ENCODE data around the gene MBD3L5.
"Not testable (repeated sequence)": the region's sequence is repeated elsewhere in the genome, so short reads cannot be mapped to it uniquely, and the experiment has no call there.

MBD3L5 gene

DNA sequence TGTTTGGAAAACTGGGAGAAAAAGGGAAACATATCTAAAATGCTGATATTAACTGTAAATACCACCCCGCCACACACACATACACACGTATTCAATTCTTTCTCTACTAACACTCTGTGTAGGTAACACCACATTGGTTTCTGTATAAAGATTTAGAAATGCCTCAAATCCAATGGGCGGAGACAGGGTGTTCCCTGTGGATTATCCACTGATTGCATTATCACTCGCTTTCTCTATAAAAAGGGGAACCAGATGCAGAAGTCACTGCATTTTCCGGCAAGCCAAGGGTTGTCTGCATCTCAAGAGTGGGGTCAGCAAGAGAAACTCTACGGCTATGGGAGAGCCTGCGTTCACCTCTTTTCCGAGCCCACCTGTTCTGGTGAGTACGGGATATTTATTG, at the start of gene MBD3L5:
Gene MBD3L5, plus strand, starts transcription at position 301 of the 400 bp plus-strand sequence. Its CDS starts 34 bp downstream, at position 335.
- not testable (repeated sequence) for DNase-seq

GRCh38 chr19:6983448-6983847, 46.9 kb upstream of the MBD3L5 start:
- DNase-seq = no peak

DNA sequence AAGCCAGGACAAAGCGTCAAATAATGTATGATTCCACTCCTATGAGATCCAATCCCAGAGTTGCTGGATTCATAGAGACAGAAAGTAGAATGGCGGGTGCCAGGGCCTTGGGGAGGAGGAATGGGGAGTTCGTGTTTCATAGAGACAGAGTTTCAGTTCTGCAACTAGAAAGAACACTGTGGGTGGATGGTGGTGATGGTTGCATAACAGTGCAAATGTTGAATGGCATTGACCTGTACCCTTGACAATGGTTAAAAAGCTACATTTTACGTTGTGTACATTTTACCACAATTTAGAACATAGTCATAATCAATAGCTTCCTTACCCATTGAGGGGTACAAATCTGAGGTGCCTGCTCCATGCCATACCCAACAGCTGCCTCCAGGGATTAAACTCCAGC, 42.5 kb upstream of the MBD3L5 start:
- DNase-seq = no peak

DNA sequence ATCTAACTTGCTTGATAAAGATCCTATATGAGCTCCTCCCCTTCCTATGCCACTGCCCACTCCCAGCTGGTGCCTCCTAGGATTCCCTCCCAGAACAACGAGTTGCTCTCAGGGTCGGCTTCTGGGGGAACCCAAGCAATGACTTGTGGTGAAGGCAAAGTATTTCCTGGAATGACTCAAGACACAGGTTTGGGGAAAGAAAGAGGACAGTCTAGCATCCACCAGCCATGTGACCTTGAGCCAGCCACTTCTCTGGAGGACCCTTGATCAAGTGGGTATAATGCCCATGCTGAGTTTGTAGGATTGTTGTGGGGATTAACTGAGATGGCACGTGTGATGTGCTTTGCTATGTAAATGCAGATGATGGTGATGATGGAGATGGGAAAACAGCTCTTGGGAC, 42.1 kb upstream of the MBD3L5 start:
- no peak for DNase-seq

GRCh38 chr19:6995054-6995453, 35.3 kb upstream of the MBD3L5 start:
- no peak for DNase-seq

GRCh38 chr19:6996810-6997209, 33.6 kb upstream of the MBD3L5 start:
- no peak for DNase-seq

- DNase-seq = no peak
Observed at GRCh38 chr19:6997679-6998445, 32.5 kb upstream of the MBD3L5 start.

DNA sequence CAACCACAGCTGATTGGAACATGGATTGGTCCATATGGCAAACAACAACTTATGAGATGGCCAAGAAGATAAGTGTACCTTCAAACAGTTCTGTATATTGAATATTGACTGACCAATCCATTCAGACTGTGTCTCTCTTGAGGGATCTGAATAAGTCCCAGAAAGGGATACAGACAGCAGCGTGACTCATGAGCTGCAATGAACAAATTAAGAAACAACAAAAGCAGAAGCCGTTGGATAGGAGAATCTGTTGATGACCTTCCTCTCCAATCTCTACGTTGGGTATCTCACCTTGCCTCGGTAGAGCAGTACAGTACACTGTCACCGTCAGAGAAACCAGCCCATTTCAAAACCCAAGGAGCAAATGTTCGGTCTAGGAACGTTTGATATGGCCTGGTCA, 30.4 kb upstream of the MBD3L5 start:
- DNase-seq = no peak

- DNase-seq = no peak
Observed at GRCh38 chr19:7000333-7000732, 30.0 kb upstream of the MBD3L5 start.

DNA sequence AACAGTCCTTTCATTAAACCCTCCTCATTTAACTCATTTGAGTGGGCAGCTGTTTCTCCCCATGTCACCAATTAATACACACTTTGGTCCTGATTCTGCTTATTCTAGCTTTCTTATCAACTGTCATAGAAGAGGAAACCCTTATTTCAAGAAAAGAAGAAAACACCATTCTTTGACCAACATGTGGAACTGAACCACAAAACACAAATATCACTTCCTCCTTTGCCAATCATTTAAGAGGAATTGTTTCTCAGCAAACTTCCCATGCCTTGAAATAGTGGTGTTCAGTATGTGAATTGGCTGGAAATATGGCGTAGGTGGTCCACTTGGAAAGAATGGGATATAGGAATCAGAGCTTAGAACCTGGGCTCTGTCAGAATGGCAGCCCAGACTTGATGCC, 29.6 kb upstream of the MBD3L5 start:
- DNase-seq = no peak

- DNase-seq = no peak
Observed at GRCh38 chr19:7004313-7004931, 26.0 kb upstream of the MBD3L5 start.

DNA sequence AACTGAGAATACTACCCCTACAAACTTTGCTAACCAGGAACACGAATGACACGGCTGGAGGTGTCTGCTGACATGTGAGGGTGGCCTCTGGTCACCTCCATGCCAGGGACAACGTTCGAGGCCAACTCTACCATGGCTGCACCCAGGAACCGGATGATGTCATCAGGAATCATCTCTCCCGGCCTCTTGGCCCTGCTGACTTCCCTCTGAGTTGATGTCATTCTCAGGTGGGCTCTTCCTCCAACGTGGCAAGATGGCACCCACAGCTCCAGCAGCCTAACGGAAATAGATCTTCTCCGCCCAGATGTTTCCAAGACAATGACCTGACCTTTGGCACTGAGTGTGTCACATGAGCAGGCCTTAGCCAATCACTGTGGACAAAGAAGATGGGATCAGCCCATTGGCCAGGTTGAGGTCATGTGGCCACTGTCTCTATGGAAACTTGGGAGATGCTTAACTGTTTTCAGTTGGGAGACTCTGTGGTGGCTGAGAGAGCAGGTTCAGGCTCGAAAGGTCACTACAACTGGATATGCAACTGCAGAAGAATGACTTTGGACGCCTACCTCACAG, 24.2 kb upstream of the MBD3L5 start:
- no peak for DNase-seq

GRCh38 chr19:7007859-7008258, 22.5 kb upstream of the MBD3L5 start:
- no peak for DNase-seq

GRCh38 chr19:7010722-7011593, 19.4 kb upstream of the MBD3L5 start:
- no peak for DNase-seq

- DNase-seq = no peak
Observed at GRCh38 chr19:7013678-7014077, 16.7 kb upstream of the MBD3L5 start.

DNA sequence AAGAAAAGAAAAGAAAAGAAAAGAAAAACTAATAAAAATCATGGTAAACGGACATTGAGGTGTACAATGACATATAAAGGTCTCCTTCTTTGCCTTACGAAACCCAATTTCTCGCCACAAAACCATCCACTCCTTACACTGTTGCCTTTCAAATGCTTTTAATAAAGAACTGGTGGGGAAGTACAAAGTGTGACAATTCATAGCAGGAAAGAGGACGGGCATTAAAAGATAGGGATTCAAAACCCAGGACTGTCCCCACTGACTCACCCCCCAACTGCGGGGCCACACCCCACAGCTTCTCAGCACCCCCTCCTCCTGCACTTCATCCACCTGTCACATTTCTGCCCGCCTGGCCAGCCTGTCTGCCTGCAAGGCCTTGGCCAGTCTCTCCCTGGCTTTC, 11.6 kb upstream of the MBD3L5 start:
- no peak for DNase-seq

- DNase-seq = not testable (repeated sequence)
Observed at GRCh38 chr19:7021331-7021730, 9.0 kb upstream of the MBD3L5 start, which contains the start of gene MBD3L2B. Gene MBD3L2B, minus strand, starts transcription at chr19:7021431. Its CDS starts 34 bp downstream, at chr19:7021397.

DNA sequence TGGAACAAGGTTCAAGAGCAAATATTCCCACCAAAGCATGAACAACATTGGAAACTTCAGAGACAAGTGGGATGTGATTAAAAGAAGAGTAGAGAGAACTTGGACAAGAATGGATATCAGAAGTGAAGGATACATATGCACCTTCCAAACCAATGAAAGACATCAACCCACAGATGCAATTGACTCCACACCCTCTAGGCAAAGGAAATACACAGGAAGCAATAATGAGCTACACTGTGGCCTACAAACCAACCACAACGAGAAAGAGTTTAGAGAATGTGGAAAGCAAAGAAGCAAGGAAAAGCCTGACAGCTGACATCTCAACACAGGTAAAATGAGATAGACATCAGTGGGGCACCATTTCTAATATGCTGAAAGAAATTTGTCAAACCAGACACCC, 1.6 kb upstream of the MBD3L5 start:
- DNase-seq = not testable (repeated sequence)

GRCh38 chr19:7040079-7040478, 9.7 kb downstream of the MBD3L5 start, which contains the start of gene MBD3L4:
Gene MBD3L4, minus strand, starts transcription at chr19:7040179. Its CDS starts 35 bp downstream, at chr19:7040144.
- not testable (repeated sequence) for DNase-seq

GRCh38 chr19:7041563-7041962, 11.2 kb downstream of the MBD3L5 start:
- DNase-seq = not testable (repeated sequence)

GRCh38 chr19:7049021-7049420, 18.6 kb downstream of the MBD3L5 start, which contains the start of gene MBD3L2:
Gene MBD3L2, plus strand, starts transcription at chr19:7049321. Its CDS starts 53 bp downstream, at chr19:7049374.
- DNase-seq = not testable (repeated sequence)

DNA sequence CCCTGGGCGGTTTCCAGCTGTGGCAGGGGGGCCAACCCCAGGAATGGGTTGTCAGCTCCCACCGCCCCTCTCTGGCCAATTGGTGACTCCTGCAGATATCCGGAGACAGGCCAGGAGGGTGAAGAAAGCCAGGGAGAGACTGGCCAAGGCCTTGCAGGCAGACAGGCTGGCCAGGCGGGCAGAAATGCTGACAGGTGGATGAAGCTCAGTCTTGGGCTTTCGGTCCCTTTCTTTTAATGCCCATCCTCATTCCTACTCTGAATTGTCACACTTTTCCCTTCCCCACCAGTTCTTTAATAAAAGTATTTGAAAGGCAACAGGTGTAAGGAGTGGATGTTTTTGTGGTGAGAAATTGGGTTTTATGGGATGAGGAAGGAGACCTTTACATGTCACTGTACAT, 21.0 kb downstream of the MBD3L5 start:
- DNase-seq = not testable (repeated sequence)

DNA sequence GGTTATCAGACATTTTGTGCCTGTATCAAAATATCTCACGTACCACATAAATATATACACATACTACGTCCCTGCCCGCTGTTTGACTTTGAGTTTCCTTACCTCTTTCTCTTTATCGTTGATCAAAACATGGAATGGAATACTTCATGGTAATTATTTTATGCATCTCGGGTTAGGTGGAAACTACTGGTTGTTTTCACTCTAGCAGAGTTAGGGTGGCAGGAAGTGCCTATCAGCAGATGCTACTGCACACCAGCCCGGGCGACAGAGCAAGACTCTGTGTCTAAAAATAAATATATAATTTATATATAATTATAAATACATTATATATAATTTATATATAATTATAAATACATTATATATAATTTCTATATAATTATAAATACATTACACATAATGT, 22.5 kb downstream of the MBD3L5 start:
- not testable (repeated sequence) for DNase-seq

Measured in NCI-H1694 treated with DMSO at 0.1 percent for 48 hours (cell line).